ENCODE results near the gene RABGAP1.

Gene RABGAP1

DNA sequence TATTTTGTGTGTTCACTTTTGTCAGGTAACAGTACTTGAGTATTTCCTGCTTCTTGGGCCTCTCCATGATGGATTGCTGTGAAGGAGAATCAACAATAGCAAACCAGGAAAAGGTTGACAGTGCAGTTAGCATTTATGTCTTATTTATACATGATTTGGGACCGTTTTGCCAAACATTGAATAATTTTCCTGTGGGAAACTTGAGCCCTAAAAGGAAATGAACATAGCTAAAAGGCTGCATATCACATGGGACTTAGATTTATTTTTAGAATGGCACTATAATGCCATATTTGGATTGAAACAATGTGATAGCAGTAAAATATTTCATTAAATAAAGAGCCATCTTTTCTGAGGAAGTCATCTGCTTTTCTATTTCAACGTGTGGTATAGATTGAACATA, 107.9 kb downstream of the RABGAP1 start:
- DNase-seq (ENCODE audit: low spot score): no peak

DNA sequence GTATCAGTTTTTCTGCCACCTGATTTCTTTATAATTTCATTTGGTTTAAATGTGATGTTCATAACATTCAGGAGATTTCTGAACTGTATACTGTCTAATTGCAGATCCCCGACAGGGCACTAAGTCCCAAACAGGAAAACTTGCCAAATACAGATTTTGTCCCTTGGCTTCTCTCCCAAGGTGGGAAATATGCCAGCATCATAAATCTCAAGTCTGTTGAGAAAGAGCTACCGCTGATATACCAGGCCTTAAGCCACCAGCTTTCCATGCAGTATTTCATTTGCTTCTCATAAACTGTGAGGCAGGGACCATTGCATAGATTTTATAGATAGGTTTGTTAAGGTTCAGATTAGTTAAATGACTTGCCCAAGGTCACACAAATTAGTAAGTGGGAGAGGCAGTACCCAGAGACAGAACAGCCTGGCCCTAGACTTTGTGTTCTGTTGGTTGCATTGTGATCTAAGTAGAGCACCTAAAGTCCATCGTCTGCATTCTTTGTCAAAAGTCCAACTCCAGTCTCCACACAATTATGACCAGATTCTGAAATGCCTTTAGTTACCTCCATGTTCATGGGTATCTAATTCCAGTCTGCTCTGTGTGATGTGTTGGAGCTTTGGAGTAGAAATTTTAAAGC, 108.9 kb downstream of the RABGAP1 start:
- no peak for DNase-seq (ENCODE audit: low spot score)

GRCh38 chr9:123053046-123053445, 112.2 kb downstream of the RABGAP1 start:
- no peak for DNase-seq (ENCODE audit: low spot score)

DNA sequence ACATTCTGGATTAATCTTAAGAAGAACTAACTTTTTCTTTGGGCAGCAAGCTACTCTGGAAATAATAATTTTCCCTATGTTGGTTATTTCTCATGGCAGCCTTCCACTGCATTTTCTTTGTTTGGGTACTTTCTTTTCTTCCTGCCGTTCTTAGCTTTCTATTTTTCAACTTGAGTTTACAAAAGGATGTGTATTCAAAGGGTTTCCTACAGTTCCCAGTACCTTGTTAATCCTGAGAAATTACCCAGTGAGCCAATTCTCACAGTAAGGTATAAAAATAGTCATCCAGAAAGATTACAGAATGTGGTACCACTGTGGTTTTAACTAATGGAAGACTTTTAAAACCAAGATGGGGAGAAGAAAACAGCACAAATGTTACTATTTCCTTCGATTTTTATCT, 112.9 kb downstream of the RABGAP1 start:
- no peak for DNase-seq (ENCODE audit: low spot score)

GRCh38 chr9:123058834-123059233, 118.0 kb downstream of the RABGAP1 start:
- no peak for DNase-seq (ENCODE audit: low spot score)

- DNase-seq (ENCODE audit: low spot score): no peak
These were observed 118.8 kb downstream of the RABGAP1 start for GRCh38 chr9:123059472-123060220.

DNA sequence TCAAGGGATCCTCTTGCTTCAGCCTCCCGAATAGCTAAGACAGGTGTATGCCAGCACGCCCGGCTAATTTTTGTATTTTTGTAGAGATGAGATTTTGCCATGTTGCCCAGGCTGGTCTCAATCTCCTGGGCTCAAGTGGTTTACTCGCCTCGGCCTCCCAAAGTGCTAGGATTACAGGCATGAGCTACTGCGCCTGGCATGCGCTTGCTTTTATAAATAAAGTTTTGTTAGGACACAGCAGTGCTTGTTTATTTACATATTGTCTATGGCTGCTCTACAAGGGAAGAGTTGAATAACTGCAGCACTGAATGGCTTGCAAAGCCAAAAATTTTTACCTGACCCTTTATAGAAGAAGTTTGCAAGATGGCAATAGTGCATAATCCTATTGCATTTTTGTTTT, 120.4 kb downstream of the RABGAP1 start:
- DNase-seq (ENCODE audit: low spot score): no peak

DNA sequence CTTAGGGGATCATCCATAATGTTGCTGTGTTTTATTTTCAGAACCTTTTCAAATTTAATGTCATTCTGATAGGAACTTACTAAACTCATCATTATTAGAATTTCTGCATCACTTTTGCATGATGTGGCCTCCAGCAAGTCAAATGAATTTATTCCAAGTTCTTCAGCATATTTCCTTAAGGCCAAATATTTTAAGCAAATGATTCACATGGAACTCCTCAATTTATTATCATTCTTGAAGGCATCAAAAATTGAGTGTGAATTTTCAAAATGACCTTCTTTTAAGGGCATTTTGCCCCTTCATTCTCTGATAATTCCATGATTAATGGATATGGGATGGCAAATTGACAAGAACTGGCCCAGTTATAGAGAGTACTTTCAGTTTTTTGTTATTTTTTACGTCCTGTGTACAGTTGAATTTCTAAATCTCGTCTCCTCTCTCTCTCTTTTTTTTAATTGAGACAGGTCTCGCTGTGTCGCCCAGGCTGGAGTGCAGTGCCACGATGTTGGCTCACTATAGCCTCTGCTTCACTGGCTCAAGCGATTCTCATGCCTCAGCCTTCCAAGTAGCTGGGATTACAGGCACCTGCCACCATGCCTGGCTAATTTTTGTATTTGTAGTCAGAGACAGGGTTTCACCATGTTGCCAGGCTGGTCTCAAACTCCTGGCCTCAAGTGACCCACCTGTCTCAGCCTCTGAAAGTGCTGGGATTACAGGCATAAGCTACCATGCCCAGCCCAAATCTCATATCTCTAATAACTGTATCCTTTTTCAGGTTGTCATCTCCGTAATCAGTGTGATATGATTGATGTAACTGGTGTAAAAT, 121.7 kb downstream of the RABGAP1 start:
- DNase-seq (ENCODE audit: low spot score): no peak

DNA sequence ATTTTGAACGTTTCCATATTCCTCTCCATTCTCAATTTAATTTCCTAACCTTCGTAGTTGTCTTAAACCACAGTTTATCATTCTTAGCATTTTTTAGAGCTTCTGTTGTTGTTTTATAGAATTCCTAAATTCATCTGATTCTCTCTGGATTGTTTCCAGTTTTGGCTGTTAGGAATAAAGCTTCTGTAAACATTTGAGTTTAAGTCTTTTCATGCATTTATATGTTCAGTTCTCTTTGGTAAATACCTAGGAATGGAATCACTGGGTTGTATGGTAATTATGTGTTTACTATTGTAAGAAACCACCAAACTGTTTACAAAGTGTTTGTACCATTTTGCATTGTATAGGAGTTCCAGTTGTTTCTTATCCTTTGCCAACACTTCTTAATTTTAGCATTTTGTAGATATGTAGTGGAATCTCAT, 122.4 kb downstream of the RABGAP1 start:
- DNase-seq (ENCODE audit: low spot score): no peak

- no peak for DNase-seq (ENCODE audit: low spot score)
These were observed 123.1 kb downstream of the RABGAP1 start for GRCh38 chr9:123063896-123064295.

- no peak for DNase-seq (ENCODE audit: low spot score)
These were observed 123.9 kb downstream of the RABGAP1 start for GRCh38 chr9:123064716-123065115.

GRCh38 chr9:123065196-123065595, 124.4 kb downstream of the RABGAP1 start:
- DNase-seq (ENCODE audit: low spot score): no peak

DNA sequence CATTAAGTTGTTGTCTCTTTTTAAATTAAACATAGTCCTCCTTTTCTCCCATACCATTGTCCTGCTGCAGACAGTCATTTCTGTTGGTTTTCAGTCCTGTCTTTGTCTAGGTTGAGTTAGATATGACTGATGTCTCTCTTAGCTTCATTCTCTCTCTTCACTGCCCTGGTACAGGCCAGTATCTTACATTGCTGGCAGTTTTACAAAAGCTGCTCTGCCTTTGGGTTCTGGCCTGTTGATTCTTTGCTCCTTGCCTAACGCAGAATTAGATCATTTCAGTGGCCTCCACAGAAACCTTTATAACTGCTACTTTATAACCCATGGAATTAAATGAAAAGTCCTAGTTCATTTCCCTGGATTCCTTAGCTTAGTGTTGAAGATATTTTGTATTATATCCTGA, 126.3 kb downstream of the RABGAP1 start:
- DNase-seq (ENCODE audit: low spot score): no peak

- DNase-seq (ENCODE audit: low spot score): no peak
These were observed 128.2 kb downstream of the RABGAP1 start for GRCh38 chr9:123069010-123069481.

DNA sequence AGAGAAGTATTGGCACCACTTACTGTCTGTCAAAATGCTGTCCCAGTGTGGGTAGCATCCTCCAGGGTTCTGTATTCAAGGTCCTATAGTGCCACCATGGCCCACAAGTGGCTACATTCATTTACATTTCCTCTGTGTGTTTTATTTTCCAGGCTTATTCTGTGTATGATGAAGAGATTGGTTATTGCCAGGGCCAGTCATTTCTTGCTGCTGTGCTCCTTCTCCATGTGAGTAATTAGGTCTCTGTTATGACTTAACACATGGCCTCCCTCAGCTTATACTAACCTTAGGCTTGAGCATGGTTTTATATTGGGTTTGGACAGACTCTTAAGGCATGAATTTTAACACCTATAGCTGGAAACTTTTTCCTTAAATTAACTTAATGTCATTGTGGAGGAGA, 129.4 kb downstream of the RABGAP1 start:
- no peak for DNase-seq (ENCODE audit: low spot score)

- no peak for DNase-seq (ENCODE audit: low spot score)
These were observed 131.7 kb downstream of the RABGAP1 start for GRCh38 chr9:123072407-123072995.

DNA sequence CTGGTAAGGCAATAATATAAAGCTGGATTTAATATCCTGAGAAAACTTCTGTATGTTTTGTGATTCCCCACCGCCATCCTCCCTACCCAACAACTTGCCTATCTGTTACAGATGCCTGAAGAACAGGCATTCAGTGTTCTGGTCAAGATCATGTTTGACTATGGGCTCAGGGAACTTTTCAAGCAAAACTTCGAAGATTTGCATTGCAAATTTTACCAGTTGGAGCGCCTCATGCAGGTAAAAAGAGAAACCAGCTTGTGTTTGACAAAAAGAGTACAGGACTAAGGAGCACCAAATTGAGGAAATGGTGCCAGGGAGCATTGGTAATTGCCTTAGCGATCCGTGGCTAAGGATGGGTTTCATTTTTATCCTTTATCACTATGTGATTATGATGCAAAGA, 132.6 kb downstream of the RABGAP1 start:
- no peak for DNase-seq (ENCODE audit: low spot score)

GRCh38 chr9:123073991-123074422, 133.2 kb downstream of the RABGAP1 start:
- no peak for DNase-seq (ENCODE audit: low spot score)

GRCh38 chr9:123074628-123075027, 133.8 kb downstream of the RABGAP1 start:
- no peak for DNase-seq (ENCODE audit: low spot score)

DNA sequence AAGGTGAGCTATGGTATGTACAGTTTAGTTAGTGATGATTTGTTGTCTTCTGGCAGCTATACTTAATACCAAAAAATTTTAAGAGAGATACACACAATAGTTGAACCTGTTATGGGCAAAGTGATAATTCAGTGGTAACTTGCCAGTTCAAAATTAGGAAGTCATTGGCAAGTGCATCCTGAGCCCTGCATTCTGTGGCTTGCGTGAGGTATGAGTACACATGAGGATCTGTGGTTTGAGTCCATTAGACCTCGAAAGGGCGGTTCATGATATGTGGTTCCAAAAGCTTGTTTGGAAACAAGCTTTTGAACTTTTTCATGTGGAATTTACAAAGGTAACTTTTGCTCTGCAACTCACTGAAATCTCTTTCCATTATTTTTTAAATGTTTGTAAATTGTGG, 139.6 kb downstream of the RABGAP1 start:
- no peak for DNase-seq (ENCODE audit: low spot score)

DNA sequence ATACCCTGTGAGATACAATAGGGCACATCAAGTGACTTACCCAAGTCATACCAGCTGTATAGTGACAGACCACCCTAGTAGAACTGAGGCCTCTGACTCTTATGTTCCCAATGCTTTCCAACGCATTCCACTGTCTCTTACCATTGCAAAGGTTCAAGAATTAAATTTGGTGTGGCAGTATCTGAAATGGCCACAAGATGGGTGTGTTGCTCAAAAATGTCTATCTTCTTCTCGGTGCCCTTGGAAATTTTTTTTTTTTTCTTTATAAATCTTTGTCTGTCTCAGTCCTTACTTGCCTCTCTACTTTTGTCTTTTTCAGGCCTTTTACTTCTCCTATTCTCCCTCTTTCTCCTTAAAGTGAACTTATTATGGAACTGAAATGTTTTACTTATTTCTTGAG, 141.0 kb downstream of the RABGAP1 start:
- no peak for DNase-seq (ENCODE audit: low spot score)

- DNase-seq (ENCODE audit: low spot score): no peak
These were observed 142.9 kb downstream of the RABGAP1 start for GRCh38 chr9:123083680-123084079.
